H1 (cell line): Measurements from ENCODE around the gene IL31. TPM values are rescaled to one million over a fixed set of nuclear protein-coding genes. Genes with fewer than 3 reads are reported as not detected.

Experiments
- CTCF ChIA-PET: fragments of 300-600 bp; sonication (Branson Sonifier 250); formaldehyde crosslinking; loops from one replicate; lab custom pipeline; 2021; ENCODE audit not compliant: partially characterized antibody; lab: Charles Lee
- POLR2A ChIA-PET: fragments of 300-600 bp; sonication (Branson Sonifier 250); formaldehyde crosslinking; loops from one replicate; lab custom pipeline; 2021; ENCODE audit warnings: inconsistent platforms; ENCODE audit not compliant: partially characterized antibody; lab: Charles Lee
- DNase-seq, 2 experiments: peaks; one replicate each; pipeline versions ENCODE4 v3.0.0 to v3.0.0-alpha.2; 2010 to 2022; ENCODE audit warnings: low spot score in 2 of 2, low read depth in 1 of 2, mixed read lengths in 1 of 2
- FAIRE-seq: peaks from 2 replicates; lab custom pipeline; 2011; peaks lifted over from hg19 to GRCh38; lab: Jason Lieb, UNC
- H2AFZ ChIP-seq: 2 replicates; pipeline ENCODE4 v1.8.1; 2012; ENCODE audit warnings: low read length, inconsistent platforms
- H2AK5ac ChIP-seq: 2 replicates; pipeline ENCODE4 v1.6.1; 2013; ENCODE audit warnings: low read depth, low read length
- H2BK120ac ChIP-seq: replicated peaks from 2 replicates; pipeline ENCODE3; 2013; ENCODE audit warnings: low read depth, low read length, inconsistent platforms
- H2BK12ac ChIP-seq: 2 replicates; pipeline ENCODE4 v1.6.1; 2013; ENCODE audit warnings: low read depth, low read length
- H2BK15ac ChIP-seq: 2 replicates; pipeline ENCODE4 v1.6.1; 2013; ENCODE audit warnings: low read length
- H2BK20ac ChIP-seq: 2 replicates; pipeline ENCODE4 v1.6.1; 2013; ENCODE audit warnings: low read length
- H2BK5ac ChIP-seq: 2 replicates; pipeline ENCODE4 v1.6.1; 2013; ENCODE audit warnings: low read depth, low read length
- H3K14ac ChIP-seq: 2 replicates; pipeline ENCODE4 v1.6.1; 2013; ENCODE audit warnings: inconsistent platforms; ENCODE audit not compliant: insufficient read length
- H3K18ac ChIP-seq: 2 replicates; pipeline ENCODE4 v1.6.1; 2013; ENCODE audit warnings: low read length; ENCODE audit errors: extremely low read depth
- H3K23ac ChIP-seq: 2 replicates; pipeline ENCODE4 v1.6.1; 2013; ENCODE audit warnings: inconsistent platforms; ENCODE audit not compliant: insufficient read length
- H3K23me2 ChIP-seq: 2 replicates; pipeline ENCODE4 v1.6.1; 2013; ENCODE audit warnings: low read depth, low read length
- H3K27ac ChIP-seq: 2 replicates; pipeline ENCODE4 v1.6.1; 2011; ENCODE audit warnings: low read depth, low read length, inconsistent platforms
- H3K27me3 ChIP-seq, 4 experiments: replicated peaks in 1 of 4; 1 replicate in 1 of 4; 2 replicates in 3 of 4; pipeline versions ENCODE4 v1.6.1 to v1.8.1; 2011 to 2013; ENCODE audit warnings: low read length in 3 of 4, mild to moderate bottlenecking in 3 of 4, inconsistent platforms in 2 of 4, mixed read lengths in 2 of 4, moderate library complexity in 1 of 4; ENCODE audit not compliant: control insufficient read depth in 3 of 4, insufficient read depth in 3 of 4; ENCODE audit errors: extremely low read depth in 1 of 4
- H3K36me3 ChIP-seq, 4 experiments: 2 replicates each; pipeline versions ENCODE4 v1.6.1 to v1.8.1; 2011 to 2013; ENCODE audit warnings: mild to moderate bottlenecking in 4 of 4, low read length in 3 of 4, moderate library complexity in 2 of 4, control low read depth in 1 of 4, inconsistent platforms in 1 of 4; ENCODE audit not compliant: insufficient read depth in 4 of 4, control insufficient read depth in 2 of 4
- H3K4ac ChIP-seq: replicated peaks from 2 replicates; pipeline ENCODE3; 2013; ENCODE audit warnings: low read length, low read depth, mixed read lengths, inconsistent platforms; ENCODE audit not compliant: insufficient read length
- H3K4me1 ChIP-seq, 4 experiments: replicated peaks in 1 of 4; 1 replicate in 1 of 4; 2 replicates in 3 of 4; pipeline versions ENCODE4 v1.6.1 to v1.8.1; 2011 to 2013; ENCODE audit warnings: low read length in 3 of 4, inconsistent platforms in 2 of 4, mixed read lengths in 1 of 4; ENCODE audit not compliant: insufficient read depth in 4 of 4, control insufficient read depth in 3 of 4
- H3K4me2 ChIP-seq, 2 experiments: 2 replicates each; pipeline versions ENCODE4 v1.6.1 to v1.8.1; 2011 to 2013; ENCODE audit warnings: low read depth in 2 of 2, low read length in 2 of 2, control low read depth in 1 of 2, inconsistent platforms in 1 of 2, mild to moderate bottlenecking in 1 of 2; ENCODE audit not compliant: insufficient read depth in 1 of 2
- H3K4me3 ChIP-seq, 4 experiments: fragments of 200-600, 300-600 bp in 1 of 4; sonication (generic), shearing (Covaris generic), sonication (Bioruptor Twin) in 1 of 4; 2 replicates each; pipeline versions ENCODE4 v1.5.1 to v1.8.1; 2011 to 2016; ENCODE audit warnings: low read length in 4 of 4, low read depth in 3 of 4, control low read depth in 2 of 4, inconsistent platforms in 2 of 4, mild to moderate bottlenecking in 2 of 4, mixed read lengths in 1 of 4, moderate library complexity in 1 of 4; ENCODE audit not compliant: insufficient read depth in 2 of 4; ENCODE audit errors: extremely low read depth in 1 of 4
- H3K56ac ChIP-seq: replicated peaks from 2 replicates; pipeline ENCODE3; 2013; ENCODE audit warnings: low read depth, mild to moderate bottlenecking, mixed read lengths, low read length, inconsistent platforms; ENCODE audit not compliant: insufficient read length
- H3K79me1 ChIP-seq: 2 replicates; pipeline ENCODE4 v1.6.1; 2013; ENCODE audit warnings: low read depth, low read length, control low read depth
- H3K79me2 ChIP-seq, 2 experiments: 2 replicates each; pipeline versions ENCODE4 v1.6.1 to v1.8.1; 2012 to 2013; ENCODE audit warnings: low read length in 2 of 2, mild to moderate bottlenecking in 2 of 2, inconsistent platforms in 1 of 2; ENCODE audit not compliant: insufficient read depth in 2 of 2, control insufficient read depth in 1 of 2
- H3K9ac ChIP-seq, 4 experiments: replicated peaks in 1 of 4; 1 replicate in 1 of 4; 2 replicates in 3 of 4; pipeline versions ENCODE4 v1.6.1 to v1.8.1; 2011 to 2013; ENCODE audit warnings: low read depth in 3 of 4, low read length in 3 of 4, control low read depth in 2 of 4, mild to moderate bottlenecking in 2 of 4, moderate library complexity in 2 of 4, inconsistent platforms in 1 of 4; ENCODE audit errors: extremely low read depth in 1 of 4
- H3K9me3 ChIP-seq, 2 experiments: 2 replicates each; pipeline versions ENCODE4 v1.6.1 to v1.8.1; 2012 to 2013; ENCODE audit warnings: mild to moderate bottlenecking in 2 of 2, moderate library complexity in 2 of 2, control low read depth in 1 of 2, inconsistent platforms in 1 of 2, low read depth in 1 of 2, low read length in 1 of 2, mixed read lengths in 1 of 2; ENCODE audit not compliant: insufficient read depth in 2 of 2
- H4K20me1 ChIP-seq, 2 experiments: replicated peaks in 1 of 2; 2 replicates each; pipeline versions ENCODE3 to v1.8.1; 2011 to 2013; ENCODE audit warnings: inconsistent platforms in 2 of 2, low read length in 2 of 2, mild to moderate bottlenecking in 1 of 2; ENCODE audit not compliant: insufficient read depth in 2 of 2, control insufficient read depth in 1 of 2
- H4K5ac ChIP-seq: 2 replicates; pipeline ENCODE4 v1.6.1; 2013; ENCODE audit warnings: low read length, low read depth, mixed read lengths, inconsistent platforms; ENCODE audit not compliant: insufficient read length
- H4K8ac ChIP-seq: 2 replicates; pipeline ENCODE4 v1.8.0; 2013; ENCODE audit warnings: mild to moderate bottlenecking, moderate library complexity, low read length, inconsistent platforms; ENCODE audit not compliant: insufficient read depth; ENCODE audit errors: extremely low read depth
- H4K91ac ChIP-seq: replicated peaks from 2 replicates; pipeline ENCODE3; 2013; ENCODE audit warnings: low read length, mixed read lengths, inconsistent platforms; ENCODE audit not compliant: insufficient read length
- BRCA1 ChIP-seq: IDR thresholded peaks from 2 replicates; pipeline ENCODE4 v1.6.1; 2012; ENCODE audit warnings: low read depth, low read length, improper control_type of control experiment
- CTCF ChIP-seq, 3 experiments: IDR thresholded peaks; 1 replicate in 2 of 3; 2 replicates in 1 of 3; pipeline versions ENCODE4 v1.5.1 to v1.6.1; 2011; ENCODE audit warnings: low read length in 3 of 3, mild to moderate bottlenecking in 3 of 3, inconsistent platforms in 2 of 3, low read depth in 1 of 3, moderate library complexity in 1 of 3; ENCODE audit not compliant: insufficient read depth in 1 of 3; ENCODE audit errors: control extremely low read depth in 1 of 3
- E2F6 ChIP-seq: IDR thresholded peaks from 2 replicates; pipeline ENCODE4 v1.6.1; 2012; ENCODE audit warnings: inconsistent platforms
- KDM5A ChIP-seq: fragments of 200-600 bp; IDR thresholded peaks from 2 replicates; pipeline ENCODE4 v1.7.1; 2012; ENCODE audit warnings: mild to moderate bottlenecking, low read length, inconsistent platforms, mixed read lengths
- RAD21 ChIP-seq, 2 experiments: IDR thresholded peaks in 1 of 2; conservative IDR thresholded peaks in 1 of 2; 2 replicates each; pipeline ENCODE4 v1.6.1; 2011; ENCODE audit warnings: low read depth in 2 of 2, low read length in 2 of 2, improper control_type of control experiment in 1 of 2, inconsistent platforms in 1 of 2, mild to moderate bottlenecking in 1 of 2, moderate library complexity in 1 of 2
- TAF7 ChIP-seq: optimal IDR thresholded peaks from 2 replicates; pipeline ENCODE3; 2011; ENCODE audit warnings: low read depth, mild to moderate bottlenecking, inconsistent platforms, low read length, moderate library complexity, borderline replicate concordance
- TBP ChIP-seq: IDR thresholded peaks from 2 replicates; pipeline ENCODE4 v1.6.1; 2011; ENCODE audit warnings: low read depth, low read length, improper control_type of control experiment
- YY1 ChIP-seq: IDR thresholded peaks from 2 replicates; pipeline ENCODE4 v1.6.1; 2011; ENCODE audit warnings: low read depth, mild to moderate bottlenecking, low read length
- WGBS, 2 experiments: shearing (Covaris generic) in 1 of 2; methylation state at CpG; one replicate each; pipeline versions ENCODE4 v1.1.6 to v1.1.7; 2013 to 2015; ENCODE audit warnings: low lambda C conversion rate in 2 of 2, mixed read lengths in 2 of 2, inconsistent platforms in 1 of 2, low coverage in 1 of 2, missing lambda C conversion rate in 1 of 2; ENCODE audit not compliant: insufficient replicate concordance in 2 of 2, insufficient coverage in 1 of 2, insufficient read length in 1 of 2; ENCODE audit errors: extremely low coverage in 1 of 2, missing lambda C conversion rate in 1 of 2; 5-methylcytosine and 5-hydroxymethylcytosine counted together
- polyA plus RNA-seq, 7 experiments: library from polyadenylated mRNA; depleted of rRNA in 3 of 7; stranded (reverse) in 5 of 7; unstranded in 2 of 7; fragments of >200 nt in 5 of 7; fragments of 200-250 nt in 2 of 7; gene quantifications; 1 replicate in 5 of 7; 2 replicates in 1 of 7; 4 replicates in 1 of 7; pipeline versions ENCODE4 v1.2.1 to v1.2.3, GENCODE V29; 2011 to 2013; ENCODE audit warnings: missing spikeins in 2 of 7, mixed read lengths in 2 of 7
- total RNA-seq: library from RNA; stranded (reverse); fragmentation: NEBNext Ultra II Directional; extraction: Animal tissue kit (Norgen Biotek cat#: 25700); gene quantifications from 2 replicates; pipeline ENCODE4 v1.2.1, GENCODE V29; 2021

The IL31 gene
- total and polyA plus RNA-seq, 2 of the 8 experiments (the other 6 are each of a cell fraction or from before 2014, with no cell fraction given): not detected

- 6% methylated on average over 24 of the region's 63 CpGs; no CpG with 5 or more reads in 1 of the 2 experiments for WGBS, 2 experiments
- Histone ChIP-seq H3K27me3 (peaks cover 0 to 6% (median 2%) of the 10 kb centered on the region in 4 experiments; a peak in 5 of 7 replicates), H2BK5ac (no peak within 1 kb of the TSS), H3K9ac (no peak within 1 kb of the TSS), H4K8ac (peak within 1 kb of the TSS; percentile 0; the same call in 1 of the 2 replicates), H3K18ac (no peak within 1 kb of the TSS; the same call in 1 of the 2 replicates), H3K27ac (no peak within 1 kb of the TSS), H2BK20ac (no peak within 1 kb of the TSS), H4K91ac (no peak within 1 kb of the TSS), H4K20me1 (no peaks in the 10 kb centered on the region), H3K4me3 (peak within 1 kb of the TSS; percentile 28 to 67 (median 40)), H3K79me2 (no peaks in the 10 kb centered on the region), H4K5ac (no peak within 1 kb of the TSS), H2BK120ac (no peak within 1 kb of the TSS), H3K56ac (no peak within 1 kb of the TSS), H3K36me3 (no peaks in the 10 kb centered on the region), H2AFZ (no peak within 1 kb of the TSS), H3K23ac (no peak within 1 kb of the TSS), H2AK5ac (no peak within 1 kb of the TSS), H2BK15ac (no peak within 1 kb of the TSS), H3K79me1 (no peaks in the 10 kb centered on the region), H3K14ac (no peak within 1 kb of the TSS), H2BK12ac (no peak within 1 kb of the TSS), H3K4me2 (peak within 1 kb of the TSS; percentile 48 to 72), H3K4me1 (peaks cover 0 to 4% (median 2%) of the 10 kb centered on the region in 4 experiments; a peak in 3 of 7 replicates), H3K9me3 (no peaks in the 10 kb centered on the region), H3K4ac (no peak within 1 kb of the TSS), H3K23me2 (peaks cover 4% of the 10 kb centered on the region; the same call in 1 of the 2 replicates)
- POLR2A ChIA-PET: interaction anchor here (1.1 kb wide), 1 partner anchor 109 kb away, joined by 3 read pairs; no protein-coding TSS in a partner anchor
- FAIRE-seq (no peak), DNase-seq (peak in 1 of 2 experiments; percentile 86)
- CTCF ChIA-PET: interaction anchor here (0.6 to 2.2 kb wide), 8 partner anchors 7 to 176 kb away, joined by 3 to 10 read pairs (median 3); no protein-coding TSS in a partner anchor
- TF ChIP-seq CTCF (IDR thresholded peaks at IDR 0.05; ENCODE audit: control extremely low read depth in 1 of 3, insufficient read depth in 1 of 3, low read depth in 1 of 3, low read length in 3 of 3) (peak in 1 of 3 experiments; percentile 7; a peak in 1 of 4 replicates), BRCA1 (no peak), YY1 (0 out of 2 replicates have a peak, but pooled peaks have one; percentile 29), TBP (no peak), TAF7 (no peak), RAD21 (IDR thresholded peaks at IDR 0.05 in 1 of 2, conservative IDR thresholded peaks at IDR 0.05 in 1 of 2; ENCODE audit: low read depth in 2 of 2, low read length in 2 of 2) (no peak), E2F6 (0 out of 2 replicates have a peak, but pooled peaks have one; percentile 25), KDM5A (no peak)
These were observed 9.0 kb upstream of the IL31 start, which contains the start of gene LRRC43 for GRCh38 chr12:122182887-122183587. LRRC43 (plus strand) TSS chr12:122183123; CDS start chr12:122183145, 22 bp downstream.
